Measurements from ENCODE around the gene AK2. TPM values are rescaled to one million over a fixed set of nuclear protein-coding genes. Genes with fewer than 3 reads are reported as not detected.

The AK2 gene
- 100 to 1,000 TPM; 147 to 228 (median 186) TPM for total RNA-seq
- long read RNA-seq, donor 1, transcript AK2-202 (7 exons, 3,586 nt): major isoform, 47 of 86 reads
- long read RNA-seq, donor 1, transcript AK2-201 (6 exons, 1,021 nt): minor isoform, 25 of 86 reads
- long read RNA-seq, donor 1, partial matches to known transcripts: 4 of 86 reads
- long read RNA-seq, donor 1, other reads (novel, unspliced or antisense): 7 of 86 reads
- long read RNA-seq, donor 2, transcript AK2-202 (7 exons, 3,586 nt): major isoform, 67 of 138 reads
- long read RNA-seq, donor 2, transcript AK2-212 (7 exons, 886 nt): minor isoform, 5 of 138 reads
- long read RNA-seq, donor 2, transcript AK2-201 (6 exons, 1,021 nt): minor isoform, 51 of 138 reads
- long read RNA-seq, donor 2, partial matches to known transcripts: 3 of 138 reads
- long read RNA-seq, donor 2, other reads (novel, unspliced or antisense): 9 of 138 reads

GRCh38 chr1:33036526-33037503 is at the start of gene AK2:
AK2 (minus strand) TSS chr1:33036883; CDS start chr1:33036828, 55 bp downstream.
- DNase-seq: peak; percentile 96 to 98 (median 97)
- Histone ChIP-seq H3K9me3 (no peaks in the 10 kb centered on the region), H3K36me3 (ENCODE audit: low read depth) (no peaks in the 10 kb centered on the region), H3K4me3 (peak within 1 kb of the TSS; percentile 65), H3K4me1 (ENCODE audit: low read depth) (peaks cover 27% of the 10 kb centered on the region)
- no peak for TF ChIP-seq CTCF (IDR thresholded peaks at IDR 0.05)
- intact Hi-C loops (cut with DNase I, micrococcal nuclease): no loop called here
- ATAC-seq: peak; percentile 100

- no peaks in the 10 kb centered on the region for H3K4me1 ChIP-seq (ENCODE audit: low read depth)
- no peak overlapping the region for H3K4me3 ChIP-seq
- no peaks in the 10 kb centered on the region for H3K9me3 ChIP-seq
- DNase-seq (peak; percentile 64 to 86 (median 72)), ATAC-seq (peak; percentile 74)
- no peaks in the 10 kb centered on the region for H3K36me3 ChIP-seq (ENCODE audit: low read depth)
- intact Hi-C loops (cut with DNase I, micrococcal nuclease): loop anchor here in 1 of 2 donors (10.0 kb wide), 1 partner anchor 152 kb away; no protein-coding TSS in a partner anchor
- peak; percentile 47 for TF ChIP-seq CTCF (IDR thresholded peaks at IDR 0.05)
Observed at GRCh38 chr1:33086384-33086850, 49.7 kb upstream of the AK2 start.

GRCh38 chr1:33085332-33085731 is 48.6 kb upstream of the AK2 start:
- Histone ChIP-seq H3K4me1 (ENCODE audit: low read depth) (no peaks in the 10 kb centered on the region), H3K9me3 (no peaks in the 10 kb centered on the region), H3K36me3 (ENCODE audit: low read depth) (no peaks in the 10 kb centered on the region), H3K4me3 (no peak overlapping the region)
- DNase-seq: no peak
- intact Hi-C loops (cut with DNase I, micrococcal nuclease): loop anchor here in 1 of 2 donors (10.0 kb wide), 1 partner anchor 151 kb away; no protein-coding TSS in a partner anchor
- TF ChIP-seq CTCF (IDR thresholded peaks at IDR 0.05): no peak
- ATAC-seq: no peak

GRCh38 chr1:33082575-33083108 is 46.0 kb upstream of the AK2 start:
- ATAC-seq (no peak), DNase-seq (no peak)
- no peaks in the 10 kb centered on the region for H3K9me3 ChIP-seq
- H3K4me1 ChIP-seq (ENCODE audit: low read depth): no peaks in the 10 kb centered on the region
- intact Hi-C loops (cut with DNase I, micrococcal nuclease): loop anchor here in 1 of 2 donors (10.0 kb wide), 1 partner anchor 148 kb away; no protein-coding TSS in a partner anchor
- no peak for TF ChIP-seq CTCF (IDR thresholded peaks at IDR 0.05)
- no peaks in the 10 kb centered on the region for H3K36me3 ChIP-seq (ENCODE audit: low read depth)
- H3K4me3 ChIP-seq: no peak overlapping the region
